Measurements from ENCODE around the gene AASDHPPT. TPM values are rescaled to one million over a fixed set of nuclear protein-coding genes. Genes with fewer than 3 reads are reported as not detected.

The AASDHPPT gene
- total and polyA plus RNA-seq, 9 of the 15 experiments (the other 6 are each of a cell fraction or from before 2014, with no cell fraction given): 48.7 to 115 (median 69.0) TPM

DNA sequence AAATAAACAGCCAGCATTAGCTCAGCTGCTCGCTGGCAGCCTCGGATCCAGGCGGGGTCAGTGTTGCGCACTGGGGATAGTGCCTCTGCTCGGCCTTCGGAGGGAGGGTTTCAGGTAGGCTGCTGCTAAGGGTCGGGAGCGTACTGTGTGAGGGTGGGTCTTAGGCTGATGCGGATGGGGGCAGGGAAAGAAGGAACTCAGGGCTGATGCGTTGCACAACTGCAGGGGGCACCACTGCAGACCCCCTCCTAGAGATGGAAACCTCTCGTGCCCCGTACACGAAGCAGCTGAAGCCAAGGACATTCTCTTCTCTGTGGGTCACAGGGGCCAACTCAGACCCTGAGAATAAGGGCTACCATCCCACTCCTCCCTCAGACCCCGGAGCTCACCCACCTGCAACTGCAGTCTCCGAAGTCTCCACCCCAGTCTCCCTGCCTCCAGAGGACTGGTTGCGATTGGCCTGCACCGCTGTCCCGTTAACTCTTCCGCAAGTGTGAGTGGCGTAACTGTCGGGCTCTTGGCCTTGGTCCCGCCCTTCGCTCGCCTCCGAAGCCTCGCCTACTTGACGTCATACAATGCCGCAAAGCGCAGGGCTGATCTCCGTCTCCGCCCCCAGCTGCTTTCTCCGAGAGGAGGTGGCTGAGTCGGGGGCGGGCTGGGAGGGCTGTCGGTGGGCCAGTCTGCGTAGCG, 398 bp upstream of the AASDHPPT start, which contains the start of gene KBTBD3 (continued):
- TF ChIP-seq, protein P1, sequence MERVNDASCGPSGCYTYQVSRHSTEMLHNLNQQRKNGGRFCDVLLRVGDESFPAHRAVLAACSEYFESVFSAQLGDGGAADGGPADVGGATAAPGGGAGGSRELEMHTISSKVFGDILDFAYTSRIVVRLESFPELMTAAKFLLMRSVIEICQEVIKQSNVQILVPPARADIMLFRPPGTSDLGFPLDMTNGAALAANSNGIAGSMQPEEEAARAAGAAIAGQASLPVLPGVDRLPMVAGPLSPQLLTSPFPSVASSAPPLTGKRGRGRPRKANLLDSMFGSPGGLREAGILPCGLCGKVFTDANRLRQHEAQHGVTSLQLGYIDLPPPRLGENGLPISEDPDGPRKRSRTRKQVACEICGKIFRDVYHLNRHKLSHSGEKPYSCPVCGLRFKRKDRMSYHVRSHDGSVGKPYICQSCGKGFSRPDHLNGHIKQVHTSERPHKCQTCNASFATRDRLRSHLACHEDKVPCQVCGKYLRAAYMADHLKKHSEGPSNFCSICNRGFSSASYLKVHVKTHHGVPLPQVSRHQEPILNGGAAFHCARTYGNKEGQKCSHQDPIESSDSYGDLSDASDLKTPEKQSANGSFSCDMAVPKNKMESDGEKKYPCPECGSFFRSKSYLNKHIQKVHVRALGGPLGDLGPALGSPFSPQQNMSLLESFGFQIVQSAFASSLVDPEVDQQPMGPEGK (CRISPR knock-in tag; IDR thresholded peaks at IDR 0.05; ENCODE audit: borderline replicate concordance): no peak
- TF ChIP-seq TAF1 (IDR thresholded peaks at IDR 0.05; ENCODE audit: control insufficient read depth, extremely low read depth, insufficient read depth, low read length, severe bottlenecking): peak; percentile 56
- peak; percentile 70; the same call in 1 of the 2 replicates for TF ChIP-seq HDAC2 (IDR thresholded peaks at IDR 0.05)
- TF ChIP-seq ADNP (tag; IDR thresholded peaks at IDR 0.05): peak; percentile 93
- TF ChIP-seq, protein P2, sequence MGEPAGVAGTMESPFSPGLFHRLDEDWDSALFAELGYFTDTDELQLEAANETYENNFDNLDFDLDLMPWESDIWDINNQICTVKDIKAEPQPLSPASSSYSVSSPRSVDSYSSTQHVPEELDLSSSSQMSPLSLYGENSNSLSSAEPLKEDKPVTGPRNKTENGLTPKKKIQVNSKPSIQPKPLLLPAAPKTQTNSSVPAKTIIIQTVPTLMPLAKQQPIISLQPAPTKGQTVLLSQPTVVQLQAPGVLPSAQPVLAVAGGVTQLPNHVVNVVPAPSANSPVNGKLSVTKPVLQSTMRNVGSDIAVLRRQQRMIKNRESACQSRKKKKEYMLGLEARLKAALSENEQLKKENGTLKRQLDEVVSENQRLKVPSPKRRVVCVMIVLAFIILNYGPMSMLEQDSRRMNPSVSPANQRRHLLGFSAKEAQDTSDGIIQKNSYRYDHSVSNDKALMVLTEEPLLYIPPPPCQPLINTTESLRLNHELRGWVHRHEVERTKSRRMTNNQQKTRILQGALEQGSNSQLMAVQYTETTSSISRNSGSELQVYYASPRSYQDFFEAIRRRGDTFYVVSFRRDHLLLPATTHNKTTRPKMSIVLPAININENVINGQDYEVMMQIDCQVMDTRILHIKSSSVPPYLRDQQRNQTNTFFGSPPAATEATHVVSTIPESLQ (CRISPR knock-in tag; IDR thresholded peaks at IDR 0.05): no peak
- no peak for TF ChIP-seq MAFG (tag; conservative IDR thresholded peaks at IDR 0.05)
- peak; percentile 67; the same call in 1 of the 2 replicates for TF ChIP-seq MTA3 (IDR thresholded peaks at IDR 0.05; ENCODE audit: borderline replicate concordance)
- TF ChIP-seq ZNF507 (tag; conservative IDR thresholded peaks at IDR 0.05): no peak
- 0 out of 2 replicates have a peak, but pooled peaks have one; percentile 7 for TF ChIP-seq FOXJ2 (tag; IDR thresholded peaks at IDR 0.05)
- TF ChIP-seq RBM17 (IDR thresholded peaks at IDR 0.05; ENCODE audit: borderline replicate concordance, low read depth, low read length): no peak
- TF ChIP-seq TOE1 (IDR thresholded peaks at IDR 0.05; ENCODE audit: borderline replicate concordance): 0 out of 2 replicates have a peak, but pooled peaks have one; percentile 17
- no peak for TF ChIP-seq TOE1 (CRISPR knock-in tag; IDR thresholded peaks at IDR 0.05; ENCODE audit: borderline replicate concordance, low read depth)
- TF ChIP-seq ZNF75A (CRISPR knock-in tag; IDR thresholded peaks at IDR 0.05): no peak
- TF ChIP-seq, protein P3, sequence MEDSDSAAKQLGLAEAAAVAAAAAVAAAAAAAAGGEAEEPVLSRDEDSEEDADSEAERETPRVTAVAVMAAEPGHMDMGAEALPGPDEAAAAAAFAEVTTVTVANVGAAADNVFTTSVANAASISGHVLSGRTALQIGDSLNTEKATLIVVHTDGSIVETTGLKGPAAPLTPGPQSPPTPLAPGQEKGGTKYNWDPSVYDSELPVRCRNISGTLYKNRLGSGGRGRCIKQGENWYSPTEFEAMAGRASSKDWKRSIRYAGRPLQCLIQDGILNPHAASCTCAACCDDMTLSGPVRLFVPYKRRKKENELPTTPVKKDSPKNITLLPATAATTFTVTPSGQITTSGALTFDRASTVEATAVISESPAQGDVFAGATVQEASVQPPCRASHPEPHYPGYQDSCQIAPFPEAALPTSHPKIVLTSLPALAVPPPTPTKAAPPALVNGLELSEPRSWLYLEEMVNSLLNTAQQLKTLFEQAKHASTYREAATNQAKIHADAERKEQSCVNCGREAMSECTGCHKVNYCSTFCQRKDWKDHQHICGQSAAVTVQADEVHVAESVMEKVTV (CRISPR knock-in tag; IDR thresholded peaks at IDR 0.05): no peak
- peak; percentile 85 for TF ChIP-seq NBN (IDR thresholded peaks at IDR 0.05; ENCODE audit: low read depth)
- TF ChIP-seq YY1 (IDR thresholded peaks at IDR 0.05; ENCODE audit: borderline replicate concordance in 1 of 3, control insufficient read depth in 1 of 3, extremely low read depth in 1 of 3, insufficient read depth in 3 of 3, insufficient read length in 1 of 3, insufficient replicate concordance in 2 of 3, low read depth in 1 of 3, low read length in 2 of 3): peak in 1 of 3 experiments; percentile 10
- no peak for TF ChIP-seq E2F4 (CRISPR knock-in tag; IDR thresholded peaks at IDR 0.05; ENCODE audit: low read depth)
- no peak for TF ChIP-seq NFE2 (IDR thresholded peaks at IDR 0.05; ENCODE audit: low read depth)

All from K562 (cell line).